ENCODE results near the gene MCRIP2. TPM values are rescaled to one million over a fixed set of nuclear protein-coding genes. Genes with fewer than 3 reads are reported as not detected.

The MCRIP2 gene
- total RNA-seq, 3 donors from 2014 or later = 76.3 to 116 (median 100) TPM

GRCh38 chr16:672851-673250, 31.2 kb downstream of the MCRIP2 start:
- intact Hi-C loops (cut with DNase I, micrococcal nuclease) = no loop called here
- DNase-seq = no peak
- Histone ChIP-seq H3K9me3 (no peaks in the 10 kb centered on the region), H3K4me1 (ENCODE audit: low read depth) (peaks cover 37% of the 10 kb centered on the region), H3K4me3 (no peak overlapping the region), H3K36me3 (ENCODE audit: low read depth) (peaks cover 13% of the 10 kb centered on the region)
- TF ChIP-seq CTCF (IDR thresholded peaks at IDR 0.05) = no peak
- ATAC-seq = no peak

- H3K4me3 ChIP-seq = no peak overlapping the region
- ATAC-seq (no peak), DNase-seq (no peak)
- H3K36me3 ChIP-seq (ENCODE audit: low read depth) = peaks cover 13% of the 10 kb centered on the region
- H3K4me1 ChIP-seq (ENCODE audit: low read depth) = peaks cover 37% of the 10 kb centered on the region
- no peak for TF ChIP-seq CTCF (IDR thresholded peaks at IDR 0.05)
- no peaks in the 10 kb centered on the region for H3K9me3 ChIP-seq
- intact Hi-C loops (cut with DNase I, micrococcal nuclease) = no loop called here
Measured at GRCh38 chr16:673399-673991, 31.9 kb downstream of the MCRIP2 start.

- ATAC-seq (no peak), DNase-seq (peak in 2 of 3 donors; percentile 40 to 49)
- Histone ChIP-seq H3K4me3 (no peak overlapping the region), H3K36me3 (ENCODE audit: low read depth) (peaks cover 13% of the 10 kb centered on the region), H3K9me3 (no peaks in the 10 kb centered on the region), H3K4me1 (ENCODE audit: low read depth) (peaks cover 34% of the 10 kb centered on the region)
- intact Hi-C loops (cut with DNase I, micrococcal nuclease) = no loop called here
- TF ChIP-seq CTCF (IDR thresholded peaks at IDR 0.05) = no peak
Measured at GRCh38 chr16:674214-674881, 32.7 kb downstream of the MCRIP2 start.

- H3K36me3 ChIP-seq (ENCODE audit: low read depth) = peaks cover 13% of the 10 kb centered on the region
- ATAC-seq (no peak), DNase-seq (peak in 2 of 3 donors; percentile 64 to 75)
- H3K4me1 ChIP-seq (ENCODE audit: low read depth) = peaks cover 36% of the 10 kb centered on the region
- no peak within 1 kb of the TSS for H3K4me3 ChIP-seq
- no peaks in the 10 kb centered on the region for H3K9me3 ChIP-seq
- TF ChIP-seq CTCF (IDR thresholded peaks at IDR 0.05) = no peak
- intact Hi-C loops (cut with DNase I, micrococcal nuclease) = no loop called here
Measured at GRCh38 chr16:674968-675883, 33.6 kb downstream of the MCRIP2 start, which contains the start of gene RHBDL1. Gene RHBDL1, plus strand, starts transcription at chr16:675671. Its CDS starts 120 bp downstream, at chr16:675791.

- ATAC-seq = no peak
Measured at GRCh38 chr16:675884-676564, 34.4 kb downstream of the MCRIP2 start.

More at GRCh38 chr16:675884-676564, 34.4 kb downstream of the MCRIP2 start:
- Histone ChIP-seq H3K36me3 (ENCODE audit: low read depth) (peaks cover 11% of the 10 kb centered on the region), H3K4me1 (ENCODE audit: low read depth) (peaks cover 39% of the 10 kb centered on the region), H3K4me3 (no peak overlapping the region), H3K9me3 (no peaks in the 10 kb centered on the region)
- DNase-seq = peak in 2 of 3 donors; percentile 48 to 61
- no peak for TF ChIP-seq CTCF (IDR thresholded peaks at IDR 0.05)
- intact Hi-C loops (cut with DNase I, micrococcal nuclease) = no loop called here
